ENCODE measurements around the gene CCDC186.

GRCh38 chr10:114167985-114168384 is 6.0 kb downstream of the CCDC186 start:
- TF ChIP-seq CTCF (IDR thresholded peaks at IDR 0.05): no peak
- no peak for TF ChIP-seq POLR2A (IDR thresholded peaks at IDR 0.05)
